Measurements from ENCODE around the gene PARP14.

- TF ChIP-seq, protein P1, sequence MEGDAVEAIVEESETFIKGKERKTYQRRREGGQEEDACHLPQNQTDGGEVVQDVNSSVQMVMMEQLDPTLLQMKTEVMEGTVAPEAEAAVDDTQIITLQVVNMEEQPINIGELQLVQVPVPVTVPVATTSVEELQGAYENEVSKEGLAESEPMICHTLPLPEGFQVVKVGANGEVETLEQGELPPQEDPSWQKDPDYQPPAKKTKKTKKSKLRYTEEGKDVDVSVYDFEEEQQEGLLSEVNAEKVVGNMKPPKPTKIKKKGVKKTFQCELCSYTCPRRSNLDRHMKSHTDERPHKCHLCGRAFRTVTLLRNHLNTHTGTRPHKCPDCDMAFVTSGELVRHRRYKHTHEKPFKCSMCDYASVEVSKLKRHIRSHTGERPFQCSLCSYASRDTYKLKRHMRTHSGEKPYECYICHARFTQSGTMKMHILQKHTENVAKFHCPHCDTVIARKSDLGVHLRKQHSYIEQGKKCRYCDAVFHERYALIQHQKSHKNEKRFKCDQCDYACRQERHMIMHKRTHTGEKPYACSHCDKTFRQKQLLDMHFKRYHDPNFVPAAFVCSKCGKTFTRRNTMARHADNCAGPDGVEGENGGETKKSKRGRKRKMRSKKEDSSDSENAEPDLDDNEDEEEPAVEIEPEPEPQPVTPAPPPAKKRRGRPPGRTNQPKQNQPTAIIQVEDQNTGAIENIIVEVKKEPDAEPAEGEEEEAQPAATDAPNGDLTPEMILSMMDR (conservative IDR thresholded peaks at IDR 0.05) = no peak
- no peak for TF ChIP-seq ZFX (IDR thresholded peaks at IDR 0.05)
Observed at GRCh38 chr3:122774564-122774963, 93.9 kb downstream of the PARP14 start.

Data from C4-2B (cell line).